HG03175 (cell line): ENCODE data around the gene MYORG.
A peak's percentile ranks its signal among the peaks of the same experiment; 100 is the strongest.

Experiments used
- ATAC-seq: cut with Tn5 transposase; IDR thresholded peaks from one replicate; pipeline ENCODE4 v1.9.1; 2021; ENCODE audit warnings: mild to moderate bottlenecking, moderate library complexity; ENCODE audit not compliant: unreplicated experiment

MYORG gene

GRCh38 chr9:34376596-34377403 is at the start of gene MYORG:
MYORG (minus strand) TSS chr9:34376898; CDS start chr9:34372943, 3,955 bp downstream.
- ATAC-seq: peak; percentile 87

GRCh38 chr9:34419716-34420504 is 43.2 kb upstream of the MYORG start:
- ATAC-seq: no peak

GRCh38 chr9:34417734-34418133 is 41.0 kb upstream of the MYORG start:
- ATAC-seq: no peak

- no peak for ATAC-seq
These were observed 36.6 kb upstream of the MYORG start for GRCh38 chr9:34413231-34413852.

GRCh38 chr9:34412336-34412735 is 35.6 kb upstream of the MYORG start:
- no peak for ATAC-seq

- ATAC-seq: no peak
These were observed 32.5 kb upstream of the MYORG start for GRCh38 chr9:34409154-34409553.

- ATAC-seq: no peak
These were observed 31.5 kb upstream of the MYORG start for GRCh38 chr9:34408173-34408572.

GRCh38 chr9:34406219-34406618 is 29.5 kb upstream of the MYORG start:
- no peak for ATAC-seq

- no peak for ATAC-seq
These were observed 29.0 kb upstream of the MYORG start for GRCh38 chr9:34405719-34406118.

- ATAC-seq: no peak
These were observed 27.1 kb upstream of the MYORG start for GRCh38 chr9:34403554-34404380.

- no peak for ATAC-seq
These were observed 24.2 kb upstream of the MYORG start for GRCh38 chr9:34400686-34401602.

- no peak for ATAC-seq
These were observed 23.6 kb upstream of the MYORG start for GRCh38 chr9:34400275-34400674.

- no peak for ATAC-seq
These were observed 23.0 kb upstream of the MYORG start for GRCh38 chr9:34399729-34400128.

- no peak for ATAC-seq
These were observed 22.2 kb upstream of the MYORG start for GRCh38 chr9:34398875-34399274.

GRCh38 chr9:34396276-34397214 is 19.8 kb upstream of the MYORG start:
- no peak for ATAC-seq

- no peak for ATAC-seq
These were observed 15.8 kb upstream of the MYORG start for GRCh38 chr9:34392511-34392910.

GRCh38 chr9:34387239-34387638 is 10.5 kb upstream of the MYORG start:
- ATAC-seq: no peak

GRCh38 chr9:34386656-34387055 is 10.0 kb upstream of the MYORG start:
- no peak for ATAC-seq
